ENCODE data around the gene SAT2.

GRCh38 chr17:7631398-7632380 is 4.1 kb upstream of the SAT2 start:
- TF ChIP-seq TAF1 (IDR thresholded peaks at IDR 0.05; ENCODE audit: borderline replicate concordance, insufficient read depth, low read length) (no peak), POLR2AphosphoS5 (IDR thresholded peaks at IDR 0.05; ENCODE audit: low read depth, low read length) (no peak)
